ENCODE measurements around the gene UBE2D4. TPM values are rescaled to one million over a fixed set of nuclear protein-coding genes. Genes with fewer than 3 reads are reported as not detected.
A peak's percentile ranks its signal among the peaks of the same experiment; 100 is the strongest.

The UBE2D4 gene
- total RNA-seq (ENCODE audit: low replicate concordance) = 6.8 and 11.7 TPM in 2 replicates

DNA sequence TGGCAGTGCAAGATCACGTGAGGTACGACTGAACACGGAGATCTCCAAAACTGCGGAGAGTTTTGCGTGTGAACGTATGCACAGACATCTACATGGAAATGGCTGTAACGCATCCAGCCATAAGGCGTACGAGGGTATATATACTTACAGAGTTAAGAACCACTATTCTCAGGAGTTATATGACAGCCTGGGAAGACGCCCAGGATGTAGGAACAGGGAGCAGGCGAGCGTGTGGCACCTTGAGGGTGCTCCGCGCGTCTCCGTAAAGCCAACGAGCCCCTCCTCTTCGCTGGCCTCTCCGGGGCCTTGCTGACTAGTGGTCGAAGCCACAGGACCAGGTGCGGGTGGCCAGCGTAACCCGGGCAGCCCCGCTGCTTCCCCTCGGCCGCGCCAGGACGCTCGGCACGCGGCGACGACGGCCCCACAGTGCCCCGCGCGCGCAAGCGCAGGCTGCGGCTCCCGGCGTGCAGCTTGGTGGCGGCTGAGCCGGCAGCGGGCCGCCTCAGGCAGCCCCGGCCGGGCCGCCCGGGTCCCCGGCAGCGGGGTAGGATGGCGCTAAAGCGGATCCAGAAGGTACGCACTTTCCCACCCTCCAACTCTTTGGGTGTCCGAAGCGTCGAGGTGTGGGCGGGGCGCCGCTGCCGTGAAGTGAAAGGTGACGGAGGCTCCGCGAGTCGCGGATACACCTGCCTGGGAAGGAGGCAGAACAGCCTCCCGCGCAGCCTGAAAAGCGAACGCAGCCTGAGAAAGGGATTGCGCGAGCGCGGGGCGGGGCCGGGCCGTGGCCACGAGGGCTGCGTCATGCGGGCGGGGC lies at the start of gene UBE2D4:
Gene UBE2D4, plus strand, starts transcription at position 453 of the 814 bp plus-strand sequence. Its CDS starts 97 bp downstream, at position 550.
- Mint-ChIP-seq H3K27me3 (ENCODE audit: insufficient read depth, low read depth) (peaks cover 2% of the 10 kb centered on the region), H3K36me3 (peaks cover 6% of the 10 kb centered on the region), H3K9me3 (no peaks in the 10 kb centered on the region), H3K4me3 (peak within 1 kb of the TSS; percentile 87), H3K4me1 (peaks cover 6% of the 10 kb centered on the region), H3K27ac (peak within 1 kb of the TSS; percentile 86)
- Histone ChIP-seq H3K9ac (no peak within 1 kb of the TSS), H3K4me1 (no peaks in the 10 kb centered on the region), H3K27ac (no peak within 1 kb of the TSS), H3K4me2 (peak within 1 kb of the TSS; percentile 78), H3K79me2 (ENCODE audit: low read depth) (no peaks in the 10 kb centered on the region), H3K4me3 (peak within 1 kb of the TSS; percentile 46), H2AFZ (replicated peaks) (peak within 1 kb of the TSS; percentile 92), H3K36me3 (no peaks in the 10 kb centered on the region), H3F3A (ENCODE audit: low read depth) (peaks cover 14% of the 10 kb centered on the region), H3K9me3 (ENCODE audit: low read depth) (no peaks in the 10 kb centered on the region), H4K20me1 (ENCODE audit: low read depth) (no peaks in the 10 kb centered on the region), H3K27me3 (peaks cover 16% of the 10 kb centered on the region)
- no peak for TF ChIP-seq CTCF (IDR thresholded peaks at IDR 0.05)
- peak; percentile 53 for TF ChIP-seq EZH2 (IDR thresholded peaks at IDR 0.05)
- no peak for TF ChIP-seq EZH2phosphoT487 (IDR thresholded peaks at IDR 0.05)
- peak; percentile 78 for DNase-seq (ENCODE audit: low spot score)

DNA sequence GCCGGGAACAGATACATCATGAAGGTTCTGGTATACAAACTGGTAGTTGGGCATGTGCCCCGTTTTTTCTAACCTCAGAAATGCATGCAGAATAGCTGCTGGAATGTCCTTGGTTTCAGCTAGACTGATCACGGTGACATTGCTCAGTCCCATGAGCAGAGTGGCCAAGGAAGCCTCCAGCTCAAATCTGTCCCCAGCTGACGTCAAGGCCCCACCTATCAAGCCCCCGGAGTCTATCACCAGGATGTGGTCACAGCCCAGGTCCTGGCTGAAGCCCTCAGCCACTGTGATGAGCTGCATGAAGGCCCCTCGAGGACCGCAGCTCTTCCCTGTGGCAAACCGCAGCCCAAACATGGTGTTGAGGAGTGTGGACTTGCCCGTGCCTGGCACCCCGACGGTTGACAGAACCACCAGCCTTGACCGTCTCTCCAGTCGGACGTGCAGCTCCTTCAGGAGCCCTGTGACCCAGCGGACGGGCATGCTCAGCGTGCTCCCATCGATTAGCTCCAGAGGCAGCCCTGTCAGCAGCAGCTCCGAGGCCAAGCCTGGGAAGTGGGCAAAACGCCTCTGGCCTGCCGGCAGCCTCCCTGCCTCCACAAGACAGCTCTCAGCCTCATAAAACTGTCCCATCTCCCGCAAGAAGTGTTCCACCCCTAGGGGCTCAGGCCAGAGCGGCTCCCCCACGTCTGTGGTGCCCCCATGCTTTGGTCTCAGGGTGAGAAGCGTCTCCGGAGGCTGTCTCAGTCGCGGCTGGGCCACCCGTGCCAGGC lies 49.1 kb upstream of the UBE2D4 start:
- Histone ChIP-seq H3K27me3 (no peaks in the 10 kb centered on the region), H3F3A (ENCODE audit: low read depth) (no peaks in the 10 kb centered on the region), H4K20me1 (ENCODE audit: low read depth) (no peaks in the 10 kb centered on the region), H3K9me3 (ENCODE audit: low read depth) (no peaks in the 10 kb centered on the region), H3K27ac (no peak overlapping the region), H2AFZ (replicated peaks) (no peak overlapping the region), H3K4me2 (no peak overlapping the region), H3K79me2 (ENCODE audit: low read depth) (no peaks in the 10 kb centered on the region), H3K9ac (no peak overlapping the region), H3K4me3 (no peak overlapping the region), H3K4me1 (no peaks in the 10 kb centered on the region), H3K36me3 (no peaks in the 10 kb centered on the region)
- Mint-ChIP-seq H3K36me3 (peaks cover 30% of the 10 kb centered on the region), H3K9me3 (no peaks in the 10 kb centered on the region), H3K4me3 (no peak overlapping the region), H3K27ac (no peak overlapping the region), H3K27me3 (ENCODE audit: insufficient read depth, low read depth) (peaks cover 6% of the 10 kb centered on the region), H3K4me1 (peaks cover 4% of the 10 kb centered on the region)
- TF ChIP-seq EZH2phosphoT487 (IDR thresholded peaks at IDR 0.05) (no peak), CTCF (IDR thresholded peaks at IDR 0.05) (no peak), EZH2 (IDR thresholded peaks at IDR 0.05) (no peak)
- no peak for DNase-seq (ENCODE audit: low spot score)

- Mint-ChIP-seq H3K9me3 (no peaks in the 10 kb centered on the region), H3K4me1 (no peaks in the 10 kb centered on the region), H3K4me3 (no peak overlapping the region), H3K36me3 (peaks cover 30% of the 10 kb centered on the region), H3K27me3 (ENCODE audit: insufficient read depth, low read depth) (peaks cover 3% of the 10 kb centered on the region), H3K27ac (no peak overlapping the region)
- Histone ChIP-seq H3K4me3 (no peak overlapping the region), H3K9ac (no peak overlapping the region), H3K79me2 (ENCODE audit: low read depth) (no peaks in the 10 kb centered on the region), H3K4me2 (no peak overlapping the region), H3K9me3 (ENCODE audit: low read depth) (no peaks in the 10 kb centered on the region), H2AFZ (replicated peaks) (no peak overlapping the region), H3K36me3 (no peaks in the 10 kb centered on the region), H3K27ac (no peak overlapping the region), H3K4me1 (no peaks in the 10 kb centered on the region), H3F3A (ENCODE audit: low read depth) (no peaks in the 10 kb centered on the region), H3K27me3 (no peaks in the 10 kb centered on the region), H4K20me1 (ENCODE audit: low read depth) (no peaks in the 10 kb centered on the region)
- DNase-seq (ENCODE audit: low spot score) = no peak
- TF ChIP-seq CTCF (IDR thresholded peaks at IDR 0.05) = no peak
- no peak for TF ChIP-seq EZH2 (IDR thresholded peaks at IDR 0.05)
- no peak for TF ChIP-seq EZH2phosphoT487 (IDR thresholded peaks at IDR 0.05)
These were observed 48.0 kb upstream of the UBE2D4 start for GRCh38 chr7:43877968-43878864.
